Measurements from ENCODE around the gene TGFBR3.

DNA sequence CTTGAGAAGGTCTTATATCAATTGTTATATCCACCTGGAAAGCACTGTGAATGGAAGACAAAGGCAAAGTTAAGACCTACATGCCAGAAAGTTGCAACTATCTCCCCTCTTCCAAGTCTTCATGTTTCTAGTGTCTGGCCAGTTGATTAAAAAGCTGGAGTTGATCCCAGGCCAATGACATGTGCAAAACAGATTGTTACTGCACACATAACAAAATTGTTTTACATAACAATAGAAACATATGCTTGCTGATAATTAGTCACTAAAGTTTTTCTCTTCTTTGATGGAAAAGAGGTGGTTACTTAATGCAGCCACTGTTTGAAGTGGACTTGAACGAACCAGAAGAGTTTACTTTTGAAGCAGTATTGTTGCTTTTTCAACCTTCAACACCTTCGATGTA, 158.2 kb downstream of the TGFBR3 start:
- TF ChIP-seq, protein P1, sequence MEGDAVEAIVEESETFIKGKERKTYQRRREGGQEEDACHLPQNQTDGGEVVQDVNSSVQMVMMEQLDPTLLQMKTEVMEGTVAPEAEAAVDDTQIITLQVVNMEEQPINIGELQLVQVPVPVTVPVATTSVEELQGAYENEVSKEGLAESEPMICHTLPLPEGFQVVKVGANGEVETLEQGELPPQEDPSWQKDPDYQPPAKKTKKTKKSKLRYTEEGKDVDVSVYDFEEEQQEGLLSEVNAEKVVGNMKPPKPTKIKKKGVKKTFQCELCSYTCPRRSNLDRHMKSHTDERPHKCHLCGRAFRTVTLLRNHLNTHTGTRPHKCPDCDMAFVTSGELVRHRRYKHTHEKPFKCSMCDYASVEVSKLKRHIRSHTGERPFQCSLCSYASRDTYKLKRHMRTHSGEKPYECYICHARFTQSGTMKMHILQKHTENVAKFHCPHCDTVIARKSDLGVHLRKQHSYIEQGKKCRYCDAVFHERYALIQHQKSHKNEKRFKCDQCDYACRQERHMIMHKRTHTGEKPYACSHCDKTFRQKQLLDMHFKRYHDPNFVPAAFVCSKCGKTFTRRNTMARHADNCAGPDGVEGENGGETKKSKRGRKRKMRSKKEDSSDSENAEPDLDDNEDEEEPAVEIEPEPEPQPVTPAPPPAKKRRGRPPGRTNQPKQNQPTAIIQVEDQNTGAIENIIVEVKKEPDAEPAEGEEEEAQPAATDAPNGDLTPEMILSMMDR (conservative IDR thresholded peaks at IDR 0.05; ENCODE audit: low read depth, low read length): no peak
- no peak for TF ChIP-seq EZH2 (IDR thresholded peaks at IDR 0.05; ENCODE audit: borderline replicate concordance, low read depth, low read length, poor library complexity, severe bottlenecking)

Data from A673 (cell line).